Stimulated activated naive B cell treated with anti-CD40 and anti-IgM and Interleukin-4, amounts not matched to agents 10 μg/mL and 1 μg/mL and 100 μg/mL, for 72 hours (primary cell): Measurements from ENCODE around the gene NDUFAF2.

ENCODE experiments used
- ATAC-seq, 2 donors: fragments of 150-1000 bp; cut with Tn5 transposase; replicated peaks; 2 replicates each; pipeline ENCODE4 v1.10.0; 2021; ENCODE audit warnings: moderate library complexity in 1 of 2
- DNase-seq: peaks from one replicate; pipeline ENCODE4 v3.0.0; 2021
- H3K27ac Mint-ChIP-seq: one replicate; pipeline ENCODE4 v1.8.0; 2022; ENCODE audit warnings: mild to moderate bottlenecking, mixed read lengths
- H3K27me3 Mint-ChIP-seq, 2 donors: one replicate each; pipeline ENCODE4 v1.8.0; 2022; ENCODE audit warnings: mixed read lengths in 2 of 2
- H3K36me3 Mint-ChIP-seq, 2 donors: one replicate each; pipeline ENCODE4 v1.8.0; 2022; ENCODE audit warnings: mixed read lengths in 2 of 2, mild to moderate bottlenecking in 1 of 2
- H3K4me1 Mint-ChIP-seq, 2 donors: one replicate each; pipeline ENCODE4 v1.8.0; 2022; ENCODE audit warnings: mixed read lengths in 2 of 2, mild to moderate bottlenecking in 1 of 2
- H3K4me3 Mint-ChIP-seq, 2 donors: one replicate each; pipeline ENCODE4 v1.8.0; 2022; ENCODE audit warnings: mild to moderate bottlenecking in 2 of 2, mixed read lengths in 2 of 2, moderate library complexity in 1 of 2
- H3K9me3 Mint-ChIP-seq, 2 donors: one replicate each; pipeline ENCODE4 v1.8.0; 2022; ENCODE audit warnings: mixed read lengths in 2 of 2, mild to moderate bottlenecking in 1 of 2

Gene NDUFAF2

DNA sequence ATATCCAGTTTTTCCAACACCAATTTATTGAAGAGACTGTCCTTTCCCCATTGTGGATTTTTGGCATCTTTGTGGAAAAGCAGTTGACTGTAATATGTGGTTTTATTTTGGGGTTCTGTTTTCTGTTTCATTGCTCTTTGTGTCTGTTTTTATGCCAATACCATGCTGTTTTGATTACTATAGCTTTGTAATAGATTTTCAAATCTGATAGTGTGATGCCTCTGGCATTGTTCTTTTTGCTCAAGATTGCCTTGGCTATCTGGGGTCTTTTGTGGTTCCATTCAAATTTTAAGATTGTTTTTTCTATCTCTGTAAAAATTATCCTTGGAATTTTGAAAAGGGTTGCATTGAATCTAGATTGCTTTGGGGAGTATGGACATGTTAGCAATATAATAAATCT lies 99.5 kb downstream of the NDUFAF2 start:
- DNase-seq (no peak), ATAC-seq (no peak)
- H3K9me3 Mint-ChIP-seq, result peaks cover 7 to 10% of the 10 kb centered on the region in 2 donors
- peaks cover 0 to 4% of the 10 kb centered on the region in 2 donors for H3K4me1 Mint-ChIP-seq
- H3K27me3 Mint-ChIP-seq, result no peaks in the 10 kb centered on the region
- H3K27ac Mint-ChIP-seq, result no peak overlapping the region
- no peak overlapping the region for H3K4me3 Mint-ChIP-seq
- H3K36me3 Mint-ChIP-seq, result peaks cover 11 to 23% of the 10 kb centered on the region in 2 donors

DNA sequence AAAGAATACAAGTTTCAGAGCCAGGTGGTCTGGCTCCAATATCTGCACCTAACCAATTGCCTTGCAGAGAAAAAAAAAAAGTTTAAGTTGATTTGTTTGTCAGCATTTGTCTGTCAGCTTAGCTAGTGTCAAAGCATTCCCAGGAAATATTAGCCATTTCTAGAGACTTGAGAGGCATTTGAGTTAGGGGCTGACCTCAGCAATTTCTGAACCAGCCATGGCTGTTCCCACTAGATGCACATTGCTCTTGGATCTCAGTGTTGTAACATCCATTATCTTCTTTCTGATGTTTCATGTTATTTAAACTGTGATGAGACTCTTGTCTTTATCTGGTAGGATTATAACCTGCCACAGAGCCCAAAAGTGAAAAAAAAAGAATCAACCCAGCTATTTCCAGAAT lies 102.3 kb downstream of the NDUFAF2 start:
- Mint-ChIP-seq H3K9me3 (peaks cover 7 to 10% of the 10 kb centered on the region in 2 donors), H3K27ac (no peak overlapping the region), H3K36me3 (peaks cover 11 to 24% of the 10 kb centered on the region in 2 donors), H3K27me3 (no peaks in the 10 kb centered on the region), H3K4me3 (no peak overlapping the region), H3K4me1 (peaks cover 0 to 7% of the 10 kb centered on the region in 2 donors)
- DNase-seq (no peak), ATAC-seq (no peak)

DNA sequence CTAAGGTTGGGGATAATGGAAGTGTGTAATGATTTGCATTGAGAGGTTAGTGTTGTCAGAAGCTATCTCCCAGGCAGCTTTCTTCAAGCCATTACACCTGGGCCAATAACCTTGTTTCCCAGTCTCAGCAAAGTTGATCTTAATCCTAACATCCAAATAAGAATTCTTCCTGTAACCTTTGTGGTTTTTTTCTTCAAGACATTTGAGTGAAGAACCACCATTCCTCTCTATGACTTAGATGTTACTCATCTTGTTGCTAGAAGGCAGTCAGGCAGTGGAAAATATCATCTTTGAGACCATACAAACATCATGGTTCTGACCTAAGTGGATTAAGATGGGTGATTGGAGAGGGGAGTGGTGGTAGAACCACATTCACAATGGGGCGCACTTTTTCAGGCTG lies 103.5 kb downstream of the NDUFAF2 start:
- no peak overlapping the region for H3K4me3 Mint-ChIP-seq
- H3K27ac Mint-ChIP-seq, result no peak overlapping the region
- H3K4me1 Mint-ChIP-seq, result peaks cover 0 to 7% of the 10 kb centered on the region in 2 donors
- no peaks in the 10 kb centered on the region for H3K27me3 Mint-ChIP-seq
- peaks cover 7 to 10% of the 10 kb centered on the region in 2 donors for H3K9me3 Mint-ChIP-seq
- ATAC-seq (no peak), DNase-seq (no peak)
- H3K36me3 Mint-ChIP-seq, result peaks cover 11 to 21% of the 10 kb centered on the region in 2 donors

DNA sequence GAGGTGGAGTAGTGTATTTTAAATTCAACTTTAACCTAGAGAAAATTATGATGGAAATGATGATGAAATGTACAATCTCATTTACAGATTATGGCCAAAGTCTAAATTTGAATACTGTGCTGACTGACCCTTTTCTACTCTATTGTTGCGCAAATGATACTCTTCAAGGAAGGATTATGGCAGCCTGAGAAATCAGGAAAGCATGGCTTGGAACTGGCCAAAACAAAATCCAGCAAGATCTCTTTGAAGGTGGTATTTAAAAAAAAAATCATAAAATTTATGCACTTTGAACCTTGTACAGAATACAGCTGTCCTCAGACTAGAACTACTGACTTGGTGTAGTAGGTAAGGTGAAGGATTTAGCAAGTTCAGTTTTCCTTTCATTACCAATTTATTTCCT lies 105.3 kb downstream of the NDUFAF2 start:
- Mint-ChIP-seq H3K36me3 (peaks cover 5 to 14% of the 10 kb centered on the region in 2 donors), H3K27ac (no peak overlapping the region), H3K4me3 (no peak overlapping the region), H3K27me3 (no peaks in the 10 kb centered on the region), H3K9me3 (peaks cover 2 to 3% of the 10 kb centered on the region in 2 donors), H3K4me1 (peaks cover 0 to 6% of the 10 kb centered on the region in 2 donors)
- no peak for ATAC-seq
- no peak for DNase-seq

DNA sequence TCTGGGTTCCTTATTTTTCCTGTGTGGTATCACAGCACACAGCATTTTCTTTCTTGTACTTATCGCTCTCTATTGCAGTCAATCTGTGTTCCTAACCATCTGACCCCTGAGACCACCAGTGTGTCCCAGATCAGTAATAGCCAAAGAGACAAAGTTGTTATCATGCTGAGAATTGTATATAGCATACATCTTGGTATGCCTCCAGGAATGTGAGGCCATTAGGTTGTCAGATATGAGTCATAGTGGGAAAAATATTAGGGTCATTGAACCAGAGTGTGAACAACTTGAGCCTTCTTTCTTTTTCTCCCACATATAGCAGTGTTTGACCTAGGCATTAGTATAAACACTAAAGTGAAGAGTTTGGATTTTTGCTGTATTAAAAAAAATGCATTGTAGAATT lies 106.3 kb downstream of the NDUFAF2 start:
- no peak for DNase-seq
- Mint-ChIP-seq H3K4me3 (no peak overlapping the region), H3K36me3 (peaks cover 5 to 8% of the 10 kb centered on the region in 2 donors), H3K27me3 (no peaks in the 10 kb centered on the region), H3K9me3 (peaks cover 2 to 3% of the 10 kb centered on the region in 2 donors), H3K27ac (no peak overlapping the region), H3K4me1 (peaks cover 0 to 6% of the 10 kb centered on the region in 2 donors)
- no peak for ATAC-seq

DNA sequence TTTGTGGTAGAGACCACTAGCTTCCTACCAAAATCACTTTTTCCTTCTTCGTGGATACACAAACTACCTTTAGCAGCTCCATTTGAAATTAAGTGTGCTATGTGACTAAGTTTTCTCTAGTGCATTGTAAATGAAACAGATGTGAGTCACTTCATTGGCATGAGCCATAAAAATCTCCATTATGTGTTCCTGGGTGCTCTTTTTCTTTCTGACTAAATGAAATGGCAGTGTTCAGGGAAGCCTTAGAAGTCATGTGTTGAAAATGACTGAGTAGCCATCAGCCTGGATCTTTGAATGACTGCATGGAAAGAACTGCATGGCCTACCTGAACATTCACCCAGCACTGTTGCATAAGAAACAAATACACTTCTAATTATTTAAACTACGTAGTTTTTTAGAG lies 107.9 kb downstream of the NDUFAF2 start:
- no peaks in the 10 kb centered on the region for H3K27me3 Mint-ChIP-seq
- ATAC-seq, result no peak
- peaks cover 5 to 12% of the 10 kb centered on the region in 2 donors for H3K36me3 Mint-ChIP-seq

DNA sequence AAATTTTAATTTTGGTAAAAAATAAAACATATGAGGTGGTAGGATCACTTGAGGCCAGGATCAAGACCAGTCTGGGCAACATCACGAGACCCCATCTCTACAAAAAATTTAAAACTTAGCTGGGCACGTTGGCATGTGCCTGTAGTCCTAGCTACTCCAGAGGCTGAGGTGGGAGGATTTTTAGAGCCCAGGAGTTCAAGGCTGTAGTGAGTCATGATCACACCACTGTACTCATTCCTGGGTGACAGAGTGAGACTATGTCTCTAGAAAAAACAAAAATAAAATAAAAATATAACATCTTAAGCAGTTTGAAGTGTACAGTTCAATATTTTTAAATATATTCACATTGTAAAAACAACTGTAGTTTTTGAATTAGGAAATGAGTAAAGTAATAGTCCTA lies 108.9 kb downstream of the NDUFAF2 start:
- no peak for ATAC-seq
- H3K4me3 Mint-ChIP-seq, result no peak overlapping the region
- H3K36me3 Mint-ChIP-seq, result peaks cover 3 to 8% of the 10 kb centered on the region in 2 donors
- DNase-seq, result no peak
- H3K4me1 Mint-ChIP-seq, result peaks cover 0 to 6% of the 10 kb centered on the region in 2 donors
- no peaks in the 10 kb centered on the region for H3K27me3 Mint-ChIP-seq
- no peak overlapping the region for H3K27ac Mint-ChIP-seq
- no peaks in the 10 kb centered on the region for H3K9me3 Mint-ChIP-seq

More for the DNA sequence above, 107.9 kb downstream of the NDUFAF2 start:
- Mint-ChIP-seq H3K27ac (no peak overlapping the region), H3K4me1 (peaks cover 0 to 9% of the 10 kb centered on the region in 2 donors), H3K9me3 (peaks cover 2 to 3% of the 10 kb centered on the region in 2 donors), H3K4me3 (no peak overlapping the region)
- DNase-seq, result no peak

DNA sequence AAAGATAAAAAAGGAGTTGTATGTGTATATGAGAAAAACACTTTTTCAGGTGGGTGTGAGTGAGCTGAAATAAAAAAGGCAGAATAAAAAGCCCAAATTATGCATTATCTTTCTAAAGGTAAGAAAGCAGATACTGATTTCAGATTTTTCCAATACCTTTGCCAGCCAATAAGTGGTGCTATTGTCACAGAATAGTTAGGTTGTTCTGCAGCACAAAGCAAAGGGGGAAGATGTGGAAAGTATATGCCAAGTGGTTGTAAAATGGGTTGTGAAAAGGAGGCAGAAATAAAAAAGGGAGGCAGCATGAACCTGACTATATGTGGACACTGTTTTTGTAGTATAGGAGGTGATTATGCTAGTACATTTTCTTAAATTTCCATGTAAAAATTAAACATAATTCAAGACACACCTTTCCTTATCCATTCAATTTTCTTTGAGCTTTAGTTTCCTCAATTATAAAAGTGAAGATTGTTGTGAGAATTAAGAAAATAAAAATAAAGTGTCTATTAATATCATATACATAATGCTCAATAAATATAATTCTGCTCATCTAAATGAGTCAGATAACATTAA lies 110.5 kb downstream of the NDUFAF2 start:
- H3K36me3 Mint-ChIP-seq, result peaks cover 2 to 6% of the 10 kb centered on the region in 2 donors
- no peak overlapping the region for H3K4me3 Mint-ChIP-seq
- no peak for DNase-seq

DNA sequence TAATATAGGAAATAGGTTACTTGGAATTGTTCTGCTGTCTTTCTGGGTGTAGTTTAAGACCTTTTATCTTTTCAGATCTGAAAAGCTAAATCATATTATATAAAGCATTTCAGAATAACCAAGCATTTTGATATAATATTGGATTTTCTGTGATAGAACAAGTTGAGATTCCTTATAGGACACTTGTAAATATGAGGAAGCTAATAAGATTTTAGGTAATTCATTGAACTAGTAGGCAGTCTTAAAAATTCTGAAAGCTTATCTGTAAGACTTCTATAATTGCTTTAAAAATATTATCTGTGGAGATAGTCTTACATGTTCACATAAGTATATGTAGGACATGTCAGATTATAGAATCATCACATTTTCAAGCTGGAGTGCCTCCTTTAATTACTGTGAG lies 114.5 kb downstream of the NDUFAF2 start:
- H3K27ac Mint-ChIP-seq, result no peak overlapping the region
- no peak overlapping the region for H3K4me3 Mint-ChIP-seq
- peaks cover 11 to 15% of the 10 kb centered on the region in 2 donors for H3K9me3 Mint-ChIP-seq
- H3K4me1 Mint-ChIP-seq, result peaks cover 6 to 7% of the 10 kb centered on the region in 2 donors
- H3K36me3 Mint-ChIP-seq, result peaks cover 10 to 28% of the 10 kb centered on the region in 2 donors
- no peaks in the 10 kb centered on the region for H3K27me3 Mint-ChIP-seq
- ATAC-seq, result no peak
- no peak for DNase-seq

More for the DNA sequence above, 110.5 kb downstream of the NDUFAF2 start:
- H3K4me1 Mint-ChIP-seq, result peaks cover 0 to 6% of the 10 kb centered on the region in 2 donors
- H3K27ac Mint-ChIP-seq, result no peak overlapping the region
- H3K9me3 Mint-ChIP-seq, result no peaks in the 10 kb centered on the region
- peak; percentile 61 to 70 for ATAC-seq
- H3K27me3 Mint-ChIP-seq, result no peaks in the 10 kb centered on the region

DNA sequence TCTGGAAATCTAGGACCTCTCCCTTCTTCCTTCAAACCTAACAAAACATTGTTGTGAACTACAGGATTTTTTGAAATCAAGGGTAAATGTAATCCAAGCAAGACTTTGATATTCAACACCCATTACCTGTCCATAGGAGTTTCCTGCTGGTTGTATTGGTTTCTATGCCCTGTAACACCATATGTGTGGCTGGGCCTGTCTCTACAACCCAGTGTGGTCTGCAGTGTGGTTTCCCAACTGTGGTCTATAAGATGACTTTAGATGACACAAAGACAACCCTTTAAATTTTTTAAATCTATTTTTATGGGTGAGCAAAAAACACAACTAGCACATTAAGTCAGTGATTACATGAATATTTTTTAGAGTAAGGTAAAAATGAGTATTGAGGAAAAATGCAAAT lies 124.1 kb downstream of the NDUFAF2 start:
- Mint-ChIP-seq H3K36me3 (peaks cover 6 to 17% of the 10 kb centered on the region in 2 donors), H3K9me3 (peaks cover 8 to 14% of the 10 kb centered on the region in 2 donors), H3K27ac (no peak overlapping the region), H3K4me3 (no peak overlapping the region), H3K27me3 (no peaks in the 10 kb centered on the region), H3K4me1 (peaks cover 0 to 4% of the 10 kb centered on the region in 2 donors)
- peak in 1 of 2 donors; percentile 36 for ATAC-seq
- no peak for DNase-seq

DNA sequence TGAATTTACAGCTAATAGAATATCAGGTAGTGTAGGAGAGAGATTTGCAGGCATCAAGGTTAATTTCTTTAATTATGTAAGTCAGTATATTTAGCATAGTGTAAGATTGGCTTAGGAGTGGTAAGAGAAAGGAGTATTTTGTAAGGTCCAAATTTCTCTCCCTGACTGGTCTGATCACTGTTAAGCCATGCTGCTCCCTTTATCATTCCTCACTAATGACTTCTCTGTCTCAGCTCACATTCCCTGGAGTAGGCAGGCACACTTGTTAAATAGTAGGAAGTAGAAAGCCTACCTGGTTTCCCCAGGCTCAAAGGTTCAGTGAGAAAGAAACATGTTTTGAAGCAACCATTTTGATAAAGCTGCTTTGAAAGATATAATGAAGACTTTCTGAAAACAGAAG lies 126.5 kb downstream of the NDUFAF2 start:
- H3K4me1 Mint-ChIP-seq, result no peaks in the 10 kb centered on the region
- H3K36me3 Mint-ChIP-seq, result peaks cover 7 to 15% of the 10 kb centered on the region in 2 donors
- ATAC-seq (no peak), DNase-seq (no peak)
- peaks cover 3 to 5% of the 10 kb centered on the region in 2 donors for H3K9me3 Mint-ChIP-seq
- no peaks in the 10 kb centered on the region for H3K27me3 Mint-ChIP-seq
- no peak overlapping the region for H3K4me3 Mint-ChIP-seq
- no peak overlapping the region for H3K27ac Mint-ChIP-seq

DNA sequence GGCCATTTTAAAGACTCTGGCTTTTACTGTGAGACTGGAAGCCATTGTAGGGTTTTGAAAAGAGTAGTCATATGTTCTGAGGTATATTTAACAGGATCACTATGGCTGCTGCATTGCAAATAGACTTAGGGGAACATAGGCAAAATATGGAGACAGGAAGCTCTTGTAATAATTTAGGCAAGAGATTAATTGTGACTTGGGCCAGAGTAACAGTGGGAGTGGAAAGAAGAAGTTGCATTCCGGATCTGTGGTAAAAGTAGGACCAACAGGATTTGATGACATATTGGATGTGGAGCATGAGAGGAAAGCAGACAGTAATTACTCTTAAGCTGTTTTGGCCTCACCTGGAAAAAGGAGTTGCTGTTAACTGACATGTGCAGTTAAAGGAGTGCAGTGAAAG lies 131.6 kb downstream of the NDUFAF2 start:
- DNase-seq, result no peak
- no peak overlapping the region for H3K27ac Mint-ChIP-seq
- H3K36me3 Mint-ChIP-seq, result peaks cover 5 to 15% of the 10 kb centered on the region in 2 donors
- H3K4me1 Mint-ChIP-seq, result no peaks in the 10 kb centered on the region
- no peak overlapping the region for H3K4me3 Mint-ChIP-seq
- no peaks in the 10 kb centered on the region for H3K9me3 Mint-ChIP-seq
- H3K27me3 Mint-ChIP-seq, result no peaks in the 10 kb centered on the region
- no peak for ATAC-seq

DNA sequence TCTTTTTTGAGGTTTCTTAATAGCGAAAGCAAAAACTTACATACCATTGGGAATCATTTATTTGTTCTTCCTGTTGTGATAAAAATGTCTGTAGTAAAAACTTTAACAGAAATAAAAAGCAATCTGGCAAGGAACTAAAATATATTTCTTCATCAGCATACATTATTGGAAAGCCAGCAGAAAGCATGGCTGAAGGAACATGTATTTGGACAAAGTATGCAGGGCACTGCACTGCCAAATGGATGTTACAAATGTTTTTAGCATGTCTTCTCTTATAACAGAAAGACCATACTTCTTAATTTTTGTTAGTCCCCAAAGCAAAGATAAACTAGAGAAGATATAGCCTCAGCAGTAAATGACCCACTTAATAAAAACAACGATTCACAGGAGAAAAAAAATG lies 136.7 kb downstream of the NDUFAF2 start:
- ATAC-seq (no peak), DNase-seq (no peak)
- peaks cover 3 to 10% of the 10 kb centered on the region in 2 donors for H3K4me1 Mint-ChIP-seq
- H3K36me3 Mint-ChIP-seq, result peaks cover 16 to 30% of the 10 kb centered on the region in 2 donors
- H3K9me3 Mint-ChIP-seq, result peaks cover 3 to 5% of the 10 kb centered on the region in 2 donors
- H3K4me3 Mint-ChIP-seq, result no peak overlapping the region
- no peaks in the 10 kb centered on the region for H3K27me3 Mint-ChIP-seq
- no peak overlapping the region for H3K27ac Mint-ChIP-seq

DNA sequence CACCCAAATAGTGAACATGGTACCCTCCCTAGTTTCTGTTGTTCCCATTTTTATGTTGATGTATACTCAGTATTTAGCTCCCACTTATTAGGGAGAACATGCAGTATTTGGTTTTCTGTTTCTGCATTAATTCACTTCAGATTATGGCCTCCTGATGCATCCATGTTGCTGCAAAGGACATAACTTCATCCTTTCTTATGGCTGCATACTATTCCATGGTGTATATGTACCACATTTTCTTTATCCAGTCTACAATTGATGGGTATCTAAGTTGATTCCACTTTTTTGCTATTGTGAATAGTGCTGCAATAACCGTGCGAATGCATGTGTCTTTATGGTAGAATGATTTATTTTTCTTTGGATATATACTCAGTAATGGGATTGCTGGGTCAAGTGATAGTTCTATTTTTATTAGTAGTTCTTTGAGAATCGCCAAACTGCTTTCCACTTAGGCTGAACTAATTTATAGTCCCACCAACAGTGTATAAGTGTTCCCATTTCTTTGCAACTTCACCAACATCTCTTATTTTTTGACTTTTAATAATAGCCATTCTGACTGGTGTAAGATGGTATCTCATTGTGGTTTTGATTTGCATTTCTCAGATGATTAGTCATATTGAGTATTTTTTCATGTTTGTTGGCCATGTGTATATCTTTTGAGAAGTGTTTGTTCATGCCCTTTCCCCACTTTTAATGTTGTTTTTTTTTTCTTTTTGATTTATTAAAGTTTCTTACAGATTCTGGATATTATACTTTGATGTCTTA lies 137.7 kb downstream of the NDUFAF2 start:
- peaks cover 20 to 38% of the 10 kb centered on the region in 2 donors for H3K36me3 Mint-ChIP-seq
- DNase-seq (no peak), ATAC-seq (no peak)
- H3K4me1 Mint-ChIP-seq, result peaks cover 3 to 10% of the 10 kb centered on the region in 2 donors
- H3K27ac Mint-ChIP-seq, result no peak overlapping the region
- no peaks in the 10 kb centered on the region for H3K27me3 Mint-ChIP-seq
- no peak overlapping the region for H3K4me3 Mint-ChIP-seq
- peaks cover 3 to 6% of the 10 kb centered on the region in 2 donors for H3K9me3 Mint-ChIP-seq

DNA sequence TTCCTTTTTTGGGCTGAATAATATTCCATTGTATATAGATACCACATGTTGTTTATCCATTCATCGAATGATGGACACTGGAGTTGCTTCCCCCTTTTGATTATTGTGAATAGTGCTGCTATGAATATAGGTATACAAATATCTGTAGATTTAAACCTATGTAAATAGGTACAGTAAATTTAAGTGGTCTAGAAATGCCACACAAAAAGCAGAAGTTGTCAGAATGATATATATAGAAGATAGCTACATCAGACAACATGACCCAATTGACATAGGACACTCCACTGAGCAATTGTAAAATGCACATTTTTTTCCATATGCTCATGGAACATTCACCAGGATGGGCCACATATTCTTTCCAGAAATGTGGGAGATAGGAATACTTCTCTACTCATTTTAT lies 139.7 kb downstream of the NDUFAF2 start:
- H3K4me3 Mint-ChIP-seq, result no peak overlapping the region
- H3K27ac Mint-ChIP-seq, result no peak overlapping the region

More for the DNA sequence above, 139.7 kb downstream of the NDUFAF2 start:
- DNase-seq (no peak), ATAC-seq (peak; percentile 64 to 71)
- Mint-ChIP-seq H3K9me3 (peaks cover 3 to 6% of the 10 kb centered on the region in 2 donors), H3K27me3 (no peaks in the 10 kb centered on the region), H3K36me3 (peaks cover 20 to 30% of the 10 kb centered on the region in 2 donors), H3K4me1 (peaks cover 3 to 10% of the 10 kb centered on the region in 2 donors)
